SK-N-SH treated with all-trans-retinoic acid at 6 μM for 48 hours (cell line): ENCODE measurements around the gene NR1I3.
"Not testable (repeated sequence)": the region's sequence is repeated elsewhere in the genome, so short reads cannot be mapped to it uniquely, and the experiment has no call there.

Experiments used
- ATAC-seq: fragments of 200-7000 bp; cut with Tn5 transposase; 3 replicates; pipeline ENCODE4 v1.9.1; 2020; ENCODE audit warnings: mild to moderate bottlenecking, moderate library complexity
- BACH2 ChIP-seq: fragments of 250-450 bp; sonication (Bioruptor Pico); IDR thresholded peaks from 2 replicates; pipeline ENCODE4 v1.9.0; 2021; ENCODE audit warnings: mild to moderate bottlenecking, borderline replicate concordance
- CSDC2 ChIP-seq: fragments of 250-450 bp; sonication (Bioruptor Pico); IDR thresholded peaks from 2 replicates; pipeline ENCODE4 v1.5.0; 2020; ENCODE audit warnings: mild to moderate bottlenecking, moderate library complexity
- ESRRG ChIP-seq: fragments of 250-450 bp; sonication (Bioruptor Pico); IDR thresholded peaks from 2 replicates; pipeline ENCODE4 v1.6.1; 2021; ENCODE audit warnings: mild to moderate bottlenecking
- ISL1 ChIP-seq: fragments of 250-450 bp; sonication (Bioruptor Pico); IDR thresholded peaks from 2 replicates; pipeline ENCODE4 v2.1.2; 2022; ENCODE audit warnings: mild to moderate bottlenecking, moderate library complexity
- OSR1 ChIP-seq: fragments of 250-450 bp; sonication (Bioruptor Pico); IDR thresholded peaks from 2 replicates; pipeline ENCODE4 v1.8.0; 2022; ENCODE audit warnings: moderate library complexity, mild to moderate bottlenecking, inconsistent platforms
- PPARA ChIP-seq: fragments of 250-450 bp; sonication (Bioruptor Pico); IDR thresholded peaks from 2 replicates; pipeline ENCODE4 v1.5.0; 2020; ENCODE audit warnings: mild to moderate bottlenecking, borderline replicate concordance
- RARB ChIP-seq: fragments of 250-450 bp; sonication (Bioruptor Pico); IDR thresholded peaks from 2 replicates; pipeline ENCODE4 v1.8.0; 2021; ENCODE audit warnings: mild to moderate bottlenecking, moderate library complexity
- SNAI2 ChIP-seq: fragments of 250-450 bp; sonication (Bioruptor Pico); IDR thresholded peaks from 2 replicates; pipeline ENCODE4 v1.5.0; 2020; ENCODE audit warnings: mild to moderate bottlenecking, moderate library complexity
- TCF4 ChIP-seq: fragments of 250-450 bp; sonication (Bioruptor Pico); IDR thresholded peaks from 2 replicates; pipeline ENCODE4 v1.8.0; 2021; ENCODE audit warnings: mild to moderate bottlenecking, moderate library complexity, borderline replicate concordance
- ZC3H10 ChIP-seq: fragments of 250-450 bp; sonication (Bioruptor Pico); IDR thresholded peaks from 2 replicates; pipeline ENCODE4 v1.5.1; 2021; ENCODE audit warnings: mild to moderate bottlenecking, moderate library complexity
- ZFP3 ChIP-seq: fragments of 250-450 bp; sonication (Bioruptor Pico); IDR thresholded peaks from 2 replicates; pipeline ENCODE4 v1.5.0; 2020; ENCODE audit warnings: mild to moderate bottlenecking, moderate library complexity
- ZFP30 ChIP-seq: fragments of 450-650 bp; formaldehyde crosslinking; IDR thresholded peaks from 2 replicates; pipeline ENCODE4 v1.5.0; 2022; ENCODE audit warnings: mild to moderate bottlenecking, moderate library complexity
- ZNF565 ChIP-seq: fragments of 450-650 bp; formaldehyde crosslinking; conservative IDR thresholded peaks from 2 replicates; pipeline ENCODE4 v1.5.0; 2020; ENCODE audit warnings: low read depth, mild to moderate bottlenecking, moderate library complexity
- ZNF70 ChIP-seq: fragments of 450-650 bp; formaldehyde crosslinking; IDR thresholded peaks from 2 replicates; pipeline ENCODE4 v1.5.0; 2020; ENCODE audit warnings: mild to moderate bottlenecking, moderate library complexity
- ZNF8 ChIP-seq: fragments of 450-650 bp; formaldehyde crosslinking; IDR thresholded peaks from 2 replicates; pipeline ENCODE4 v1.5.0; 2020; ENCODE audit warnings: mild to moderate bottlenecking, moderate library complexity
- TF ChIP-seq, protein P1 (sequence below): fragments of 250-450 bp; sonication (Bioruptor Pico); IDR thresholded peaks from 2 replicates; pipeline ENCODE4 v1.5.0; 2020; ENCODE audit warnings: mild to moderate bottlenecking, moderate library complexity
- TF ChIP-seq, protein P2 (sequence below): fragments of 250-450 bp; sonication (Bioruptor Pico); IDR thresholded peaks from 2 replicates; pipeline ENCODE4 v1.8.0; 2020; ENCODE audit warnings: mild to moderate bottlenecking, moderate library complexity, borderline replicate concordance
- TF ChIP-seq, protein P3 (sequence below): fragments of 250-450 bp; sonication (Bioruptor Pico); IDR thresholded peaks from 2 replicates; pipeline ENCODE4 v1.5.1; 2020; ENCODE audit warnings: low read depth, mild to moderate bottlenecking, moderate library complexity
- TF ChIP-seq, protein P4 (sequence below): fragments of 250-450 bp; sonication (Bioruptor Pico); IDR thresholded peaks from 2 replicates; pipeline ENCODE4 v1.5.1; 2021; ENCODE audit warnings: mild to moderate bottlenecking, moderate library complexity

Gene NR1I3

DNA sequence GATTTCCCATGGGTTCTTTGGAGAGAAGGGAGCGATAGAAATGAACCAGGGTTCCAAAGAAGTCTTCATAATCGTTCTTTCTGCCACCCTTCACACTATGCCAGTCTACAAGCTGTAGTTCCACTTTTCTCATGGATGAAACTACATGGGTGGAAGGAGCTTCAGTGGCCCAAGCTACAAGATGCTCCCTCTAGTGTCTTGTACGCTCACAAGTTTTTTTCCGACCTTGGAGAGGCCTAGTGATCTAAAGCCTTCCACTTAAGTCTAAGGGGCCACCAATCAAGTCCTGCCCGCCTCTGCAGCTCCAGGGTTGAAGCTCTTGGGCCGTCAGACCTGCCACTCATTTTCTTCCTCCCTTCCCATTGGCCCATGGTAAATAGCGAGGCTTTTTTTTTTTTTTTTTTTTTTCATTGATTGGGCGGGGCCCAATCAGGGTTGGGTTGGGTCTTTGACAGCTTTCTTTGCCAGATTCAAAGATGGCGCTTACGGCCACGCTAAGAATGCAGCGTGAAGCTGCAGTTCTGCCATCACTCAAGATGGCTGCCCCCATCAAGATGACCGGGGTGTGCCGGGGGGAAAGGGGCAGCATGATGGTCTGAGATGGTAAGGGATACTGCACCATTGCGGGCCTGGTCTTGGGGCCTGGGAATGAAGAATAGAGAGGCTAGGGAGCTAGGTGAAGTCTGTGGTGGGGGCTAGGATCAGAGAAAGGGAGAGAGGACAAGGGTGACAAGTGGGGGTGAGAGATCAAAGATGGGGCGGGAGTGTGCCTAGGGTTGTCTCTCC, 12.3 kb downstream of the NR1I3 start, which contains the start of gene TOMM40L:
Gene TOMM40L (plus strand): TSS at position 527 of the 786 bp plus-strand sequence. CDS start 430 bp downstream, outside the sequence.
- TF ChIP-seq ZC3H10 (CRISPR knock-in tag) (peak; percentile 14; the same call in 1 of the 2 replicates), ISL1 (CRISPR knock-in tag) (no peak), ZFP30 (CRISPR knock-in tag) (no peak), SNAI2 (CRISPR knock-in tag) (no peak), RARB (0 out of 2 replicates have a peak, but pooled peaks have one; percentile 1), PPARA (no peak), CSDC2 (CRISPR knock-in tag) (no peak)
- TF ChIP-seq, protein P1, sequence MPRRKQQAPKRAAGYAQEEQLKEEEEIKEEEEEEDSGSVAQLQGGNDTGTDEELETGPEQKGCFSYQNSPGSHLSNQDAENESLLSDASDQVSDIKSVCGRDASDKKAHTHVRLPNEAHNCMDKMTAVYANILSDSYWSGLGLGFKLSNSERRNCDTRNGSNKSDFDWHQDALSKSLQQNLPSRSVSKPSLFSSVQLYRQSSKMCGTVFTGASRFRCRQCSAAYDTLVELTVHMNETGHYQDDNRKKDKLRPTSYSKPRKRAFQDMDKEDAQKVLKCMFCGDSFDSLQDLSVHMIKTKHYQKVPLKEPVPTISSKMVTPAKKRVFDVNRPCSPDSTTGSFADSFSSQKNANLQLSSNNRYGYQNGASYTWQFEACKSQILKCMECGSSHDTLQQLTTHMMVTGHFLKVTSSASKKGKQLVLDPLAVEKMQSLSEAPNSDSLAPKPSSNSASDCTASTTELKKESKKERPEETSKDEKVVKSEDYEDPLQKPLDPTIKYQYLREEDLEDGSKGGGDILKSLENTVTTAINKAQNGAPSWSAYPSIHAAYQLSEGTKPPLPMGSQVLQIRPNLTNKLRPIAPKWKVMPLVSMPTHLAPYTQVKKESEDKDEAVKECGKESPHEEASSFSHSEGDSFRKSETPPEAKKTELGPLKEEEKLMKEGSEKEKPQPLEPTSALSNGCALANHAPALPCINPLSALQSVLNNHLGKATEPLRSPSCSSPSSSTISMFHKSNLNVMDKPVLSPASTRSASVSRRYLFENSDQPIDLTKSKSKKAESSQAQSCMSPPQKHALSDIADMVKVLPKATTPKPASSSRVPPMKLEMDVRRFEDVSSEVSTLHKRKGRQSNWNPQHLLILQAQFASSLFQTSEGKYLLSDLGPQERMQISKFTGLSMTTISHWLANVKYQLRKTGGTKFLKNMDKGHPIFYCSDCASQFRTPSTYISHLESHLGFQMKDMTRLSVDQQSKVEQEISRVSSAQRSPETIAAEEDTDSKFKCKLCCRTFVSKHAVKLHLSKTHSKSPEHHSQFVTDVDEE (CRISPR knock-in tag): peak; percentile 35; the same call in 1 of the 2 replicates
- TF ChIP-seq, protein P2, sequence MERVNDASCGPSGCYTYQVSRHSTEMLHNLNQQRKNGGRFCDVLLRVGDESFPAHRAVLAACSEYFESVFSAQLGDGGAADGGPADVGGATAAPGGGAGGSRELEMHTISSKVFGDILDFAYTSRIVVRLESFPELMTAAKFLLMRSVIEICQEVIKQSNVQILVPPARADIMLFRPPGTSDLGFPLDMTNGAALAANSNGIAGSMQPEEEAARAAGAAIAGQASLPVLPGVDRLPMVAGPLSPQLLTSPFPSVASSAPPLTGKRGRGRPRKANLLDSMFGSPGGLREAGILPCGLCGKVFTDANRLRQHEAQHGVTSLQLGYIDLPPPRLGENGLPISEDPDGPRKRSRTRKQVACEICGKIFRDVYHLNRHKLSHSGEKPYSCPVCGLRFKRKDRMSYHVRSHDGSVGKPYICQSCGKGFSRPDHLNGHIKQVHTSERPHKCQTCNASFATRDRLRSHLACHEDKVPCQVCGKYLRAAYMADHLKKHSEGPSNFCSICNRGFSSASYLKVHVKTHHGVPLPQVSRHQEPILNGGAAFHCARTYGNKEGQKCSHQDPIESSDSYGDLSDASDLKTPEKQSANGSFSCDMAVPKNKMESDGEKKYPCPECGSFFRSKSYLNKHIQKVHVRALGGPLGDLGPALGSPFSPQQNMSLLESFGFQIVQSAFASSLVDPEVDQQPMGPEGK (CRISPR knock-in tag): no peak
- peak; percentile 97 for ATAC-seq

DNA sequence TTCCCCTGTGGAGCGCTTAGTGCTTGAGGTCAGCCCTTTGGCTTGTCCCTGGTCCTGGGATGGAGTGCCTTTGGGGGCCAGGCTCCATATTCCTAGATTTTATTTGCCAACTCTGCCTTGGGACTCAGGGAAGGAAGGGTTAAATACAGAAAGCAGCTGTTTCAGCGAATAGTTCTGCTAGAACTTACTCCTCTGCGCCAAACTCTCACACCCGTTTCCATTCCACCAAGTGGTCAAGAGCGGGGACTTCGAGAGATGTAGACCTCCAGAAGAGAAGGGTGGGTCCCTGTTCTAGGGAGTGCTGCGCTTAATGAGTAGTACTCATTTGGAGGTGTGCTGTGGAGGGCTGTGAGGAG, 12.8 kb downstream of the NR1I3 start:
- peak; percentile 12 for ATAC-seq

DNA sequence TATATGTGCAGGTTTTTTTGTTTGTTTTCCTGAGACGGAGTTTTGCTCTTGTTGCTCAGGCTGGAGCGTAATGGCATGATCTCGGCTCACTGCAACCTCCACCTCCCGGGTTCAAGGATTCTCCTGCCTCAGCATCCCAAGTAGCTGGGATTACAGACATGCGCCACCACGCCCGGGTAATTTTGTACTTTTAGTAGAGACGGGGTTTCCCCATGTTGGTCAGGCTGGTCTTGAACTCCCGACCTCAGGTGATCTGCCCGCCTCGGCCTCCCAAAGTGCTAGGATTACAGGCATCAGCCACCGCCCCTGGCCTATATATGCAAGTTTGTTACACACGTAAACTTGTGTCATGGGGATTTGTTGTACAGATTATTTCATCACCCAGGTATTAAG, 13.3 kb downstream of the NR1I3 start:
- not testable (repeated sequence) for ATAC-seq

More for the DNA sequence above, 12.8 kb downstream of the NR1I3 start:
- no peak for TF ChIP-seq OSR1 (CRISPR knock-in tag)
- 0 out of 2 replicates have a peak, but pooled peaks have one; percentile 6 for TF ChIP-seq RARB
- TF ChIP-seq, protein P3, sequence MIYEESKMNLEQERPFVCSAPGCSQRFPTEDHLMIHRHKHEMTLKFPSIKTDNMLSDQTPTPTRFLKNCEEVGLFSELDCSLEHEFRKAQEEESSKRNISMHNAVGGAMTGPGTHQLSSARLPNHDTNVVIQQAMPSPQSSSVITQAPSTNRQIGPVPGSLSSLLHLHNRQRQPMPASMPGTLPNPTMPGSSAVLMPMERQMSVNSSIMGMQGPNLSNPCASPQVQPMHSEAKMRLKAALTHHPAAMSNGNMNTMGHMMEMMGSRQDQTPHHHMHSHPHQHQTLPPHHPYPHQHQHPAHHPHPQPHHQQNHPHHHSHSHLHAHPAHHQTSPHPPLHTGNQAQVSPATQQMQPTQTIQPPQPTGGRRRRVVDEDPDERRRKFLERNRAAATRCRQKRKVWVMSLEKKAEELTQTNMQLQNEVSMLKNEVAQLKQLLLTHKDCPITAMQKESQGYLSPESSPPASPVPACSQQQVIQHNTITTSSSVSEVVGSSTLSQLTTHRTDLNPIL: no peak

DNA sequence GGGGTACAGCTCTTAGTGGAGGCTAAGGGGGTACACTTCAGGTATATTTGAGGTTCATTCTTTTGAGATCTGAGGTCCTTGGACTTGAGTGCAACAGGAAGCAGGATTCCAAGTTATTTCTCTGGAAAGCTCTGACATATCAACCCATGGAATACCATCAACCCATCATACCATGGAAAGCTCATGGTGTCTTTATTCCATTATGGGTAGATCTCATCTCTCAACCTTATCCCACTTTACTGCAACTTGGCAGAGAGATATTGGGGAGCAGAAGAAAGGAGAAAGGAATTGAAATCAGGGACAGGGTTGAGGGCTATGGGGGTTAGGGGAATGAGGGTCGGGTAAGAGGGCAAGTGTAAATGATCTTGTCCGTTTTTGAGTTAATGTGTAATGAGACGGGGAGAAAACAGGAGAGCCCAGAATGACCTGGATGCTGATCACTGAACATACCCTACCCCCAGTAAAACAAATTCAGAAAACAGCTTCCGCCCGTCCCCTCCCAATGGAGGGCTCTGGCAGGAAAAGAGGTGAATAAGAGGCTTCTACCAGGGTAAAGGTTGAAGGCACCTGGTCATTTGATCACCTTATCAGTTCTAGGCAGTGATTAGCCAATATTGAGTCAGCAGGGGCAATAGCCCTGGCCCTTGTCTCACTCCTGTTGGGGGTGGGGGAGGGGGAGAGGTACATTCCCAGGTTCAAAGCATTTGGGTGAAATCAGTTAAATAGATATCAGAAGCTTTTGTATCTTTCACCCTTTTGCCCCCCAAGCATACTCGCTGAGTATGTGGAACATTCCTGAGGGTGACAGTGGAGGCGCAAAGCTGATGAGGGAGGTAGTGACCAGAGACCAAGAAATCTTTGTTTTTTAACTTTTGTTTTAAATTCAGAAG, 14.0 kb downstream of the NR1I3 start:
- ATAC-seq: no peak
- TF ChIP-seq, protein P1 (CRISPR knock-in tag): no peak
- TF ChIP-seq ZNF70 (CRISPR knock-in tag) (no peak), SNAI2 (CRISPR knock-in tag) (no peak), OSR1 (CRISPR knock-in tag) (no peak), ZNF565 (CRISPR knock-in tag) (no peak), ZNF8 (CRISPR knock-in tag) (no peak), ZFP30 (CRISPR knock-in tag) (no peak), ESRRG (CRISPR knock-in tag) (no peak), TCF4 (CRISPR knock-in tag) (no peak), BACH2 (CRISPR knock-in tag) (no peak), CSDC2 (CRISPR knock-in tag) (no peak), ZFP3 (CRISPR knock-in tag) (no peak), ZC3H10 (CRISPR knock-in tag) (no peak)
- TF ChIP-seq, protein P3: no peak
- TF ChIP-seq, protein P4, sequence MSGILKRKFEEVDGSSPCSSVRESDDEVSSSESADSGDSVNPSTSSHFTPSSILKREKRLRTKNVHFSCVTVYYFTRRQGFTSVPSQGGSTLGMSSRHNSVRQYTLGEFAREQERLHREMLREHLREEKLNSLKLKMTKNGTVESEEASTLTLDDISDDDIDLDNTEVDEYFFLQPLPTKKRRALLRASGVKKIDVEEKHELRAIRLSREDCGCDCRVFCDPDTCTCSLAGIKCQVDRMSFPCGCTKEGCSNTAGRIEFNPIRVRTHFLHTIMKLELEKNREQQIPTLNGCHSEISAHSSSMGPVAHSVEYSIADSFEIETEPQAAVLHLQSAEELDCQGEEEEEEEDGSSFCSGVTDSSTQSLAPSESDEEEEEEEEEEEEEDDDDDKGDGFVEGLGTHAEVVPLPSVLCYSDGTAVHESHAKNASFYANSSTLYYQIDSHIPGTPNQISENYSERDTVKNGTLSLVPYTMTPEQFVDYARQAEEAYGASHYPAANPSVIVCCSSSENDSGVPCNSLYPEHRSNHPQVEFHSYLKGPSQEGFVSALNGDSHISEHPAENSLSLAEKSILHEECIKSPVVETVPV (CRISPR knock-in tag): no peak
